Epithelial cell of proximal tubule (primary cell): ENCODE results near the gene CACFD1. TPM values are rescaled to one million over a fixed set of nuclear protein-coding genes. Genes with fewer than 3 reads are reported as not detected.

Experiments used
- DNase-seq: peaks from one replicate; pipeline ENCODE4 v3.0.0-alpha.2; 2011; ENCODE audit warnings: low read depth
- H3K4me3 ChIP-seq: 2 replicates; pipeline ENCODE4 v1.5.1; 2011; ENCODE audit warnings: low read depth, mild to moderate bottlenecking, low read length
- total RNA-seq: library from RNA; depleted of rRNA; stranded (reverse); fragments of >200 nt; gene quantifications from 2 replicates; pipeline ENCODE4 v1.2.3, GENCODE V29; 2015
- TF ChIP-seq, protein P1 (sequence below): conservative IDR thresholded peaks from 2 replicates; pipeline ENCODE4 v1.5.1; 2012; ENCODE audit warnings: low read depth, mild to moderate bottlenecking, low read length

Gene CACFD1
- total RNA-seq, 1 donor from 2014 or later: 11.0 TPM

GRCh38 chr9:133519693-133520092, 59.9 kb downstream of the CACFD1 start:
- TF ChIP-seq, protein P1, sequence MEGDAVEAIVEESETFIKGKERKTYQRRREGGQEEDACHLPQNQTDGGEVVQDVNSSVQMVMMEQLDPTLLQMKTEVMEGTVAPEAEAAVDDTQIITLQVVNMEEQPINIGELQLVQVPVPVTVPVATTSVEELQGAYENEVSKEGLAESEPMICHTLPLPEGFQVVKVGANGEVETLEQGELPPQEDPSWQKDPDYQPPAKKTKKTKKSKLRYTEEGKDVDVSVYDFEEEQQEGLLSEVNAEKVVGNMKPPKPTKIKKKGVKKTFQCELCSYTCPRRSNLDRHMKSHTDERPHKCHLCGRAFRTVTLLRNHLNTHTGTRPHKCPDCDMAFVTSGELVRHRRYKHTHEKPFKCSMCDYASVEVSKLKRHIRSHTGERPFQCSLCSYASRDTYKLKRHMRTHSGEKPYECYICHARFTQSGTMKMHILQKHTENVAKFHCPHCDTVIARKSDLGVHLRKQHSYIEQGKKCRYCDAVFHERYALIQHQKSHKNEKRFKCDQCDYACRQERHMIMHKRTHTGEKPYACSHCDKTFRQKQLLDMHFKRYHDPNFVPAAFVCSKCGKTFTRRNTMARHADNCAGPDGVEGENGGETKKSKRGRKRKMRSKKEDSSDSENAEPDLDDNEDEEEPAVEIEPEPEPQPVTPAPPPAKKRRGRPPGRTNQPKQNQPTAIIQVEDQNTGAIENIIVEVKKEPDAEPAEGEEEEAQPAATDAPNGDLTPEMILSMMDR: no peak
- no peak for DNase-seq

DNA sequence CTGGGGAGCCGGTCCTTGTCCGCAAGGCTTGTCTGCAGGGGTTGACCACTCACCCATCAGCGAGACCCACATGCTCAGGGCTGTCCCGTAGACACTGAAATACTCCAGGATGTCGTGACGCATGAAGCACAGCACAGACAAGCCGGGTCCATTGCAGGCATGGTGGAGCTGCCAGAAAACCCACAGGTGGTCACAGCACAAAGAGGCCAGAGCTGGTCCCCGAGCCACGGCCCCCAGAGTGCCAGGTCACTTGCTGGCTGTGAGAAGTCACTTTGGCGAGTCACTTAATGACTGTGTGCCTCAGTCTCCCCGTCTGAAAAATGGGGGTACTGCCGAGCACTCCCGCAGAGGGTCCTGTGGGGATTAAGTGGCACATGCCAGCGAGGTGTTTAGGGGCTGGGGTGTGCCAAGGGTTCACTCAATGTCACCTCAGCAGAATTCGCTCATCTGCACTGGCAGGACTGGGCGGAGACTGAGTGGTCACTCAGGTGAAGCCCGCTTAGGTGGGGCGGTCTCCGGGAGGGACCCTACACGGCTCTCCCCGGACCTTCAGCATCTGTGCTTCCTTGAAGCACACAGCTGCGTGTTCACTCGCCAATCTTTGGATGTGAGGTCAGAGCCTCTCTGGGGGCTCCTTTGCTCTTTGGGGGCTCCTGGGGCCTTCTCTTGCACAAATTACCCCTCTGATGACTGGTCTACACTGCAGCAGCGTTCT, 60.5 kb downstream of the CACFD1 start:
- TF ChIP-seq, protein P1: no peak
- DNase-seq: no peak
- H3K4me3 ChIP-seq: no peak overlapping the region

More at GRCh38 chr9:133519693-133520092, 59.9 kb downstream of the CACFD1 start:
- no peak overlapping the region for H3K4me3 ChIP-seq

Other genes with a start within 250 kb of the CACFD1 start
- gene ABO, start 184.8 kb upstream of the CACFD1 start, total RNA-seq: 0.65 and 2.5 TPM in 2 replicates
- 16.7 and 20.7 TPM in 2 replicates for gene SURF6, start 123.8 kb upstream of the CACFD1 start, total RNA-seq
- 18.4 and 30.0 TPM in 2 replicates for gene MED22, start 111.8 kb upstream of the CACFD1 start, total RNA-seq
- 2,685 and 3,393 TPM in 2 replicates for gene RPL7A, start 111.8 kb upstream of the CACFD1 start, total RNA-seq
- gene SURF1, start 103.5 kb upstream of the CACFD1 start, total RNA-seq: 27.3 and 31.3 TPM in 2 replicates
- 27.6 and 45.4 TPM in 2 replicates for gene SURF2, start 103.4 kb upstream of the CACFD1 start, total RNA-seq
- gene SURF4, start 83.9 kb upstream of the CACFD1 start, total RNA-seq: 125 and 252 TPM in 2 replicates
- 1.3 TPM in 1 of 2 replicates, not detected in the other for gene STKLD1, start 83.6 kb upstream of the CACFD1 start, total RNA-seq
- gene REXO4, start 42.0 kb upstream of the CACFD1 start, total RNA-seq: 24.4 and 30.4 TPM in 2 replicates
- 0.22 and 0.75 TPM in 2 replicates for gene ADAMTS13, start 37.6 kb upstream of the CACFD1 start, total RNA-seq
- gene SLC2A6, start 19.1 kb downstream of the CACFD1 start, total RNA-seq: 29.2 and 40.5 TPM in 2 replicates
- gene MYMK, start 65.0 kb downstream of the CACFD1 start, total RNA-seq: not detected in 2 replicates
- not detected in 2 replicates for gene ADAMTSL2, start 74.7 kb downstream of the CACFD1 start, total RNA-seq
- not detected in 2 replicates for gene FAM163B, start 149.4 kb downstream of the CACFD1 start, total RNA-seq
- not detected in 2 replicates for gene DBH, start 176.4 kb downstream of the CACFD1 start, total RNA-seq